B cell (primary cell): ENCODE data around the gene LEMD1. TPM values are rescaled to one million over a fixed set of nuclear protein-coding genes. Genes with fewer than 3 reads are reported as not detected.

Experiments
- ATAC-seq: fragments of 200-7000 bp; cut with Tn5 transposase; one replicate; pipeline ENCODE4 v1.10.0; 2021; ENCODE audit warnings: low read depth, mild to moderate bottlenecking, moderate number of reproducible peaks, moderate library complexity
- CTCF ChIA-PET: fragments of 350-600 bp; sonication (Branson Sonifier 250); formaldehyde crosslinking; loops from one replicate; lab custom pipeline; 2021; ENCODE audit warnings: antibody characterized with exemption, inconsistent platforms; lab: Charles Lee
- POLR2A ChIA-PET: fragments of 350-600 bp; sonication (Branson Sonifier 250); formaldehyde crosslinking; loops from one replicate; lab custom pipeline; 2021; ENCODE audit warnings: antibody characterized with exemption; lab: Charles Lee
- DNase-seq: peaks from one replicate; pipeline ENCODE4 v3.0.0; 2013
- H2AFZ ChIP-seq: 2 replicates; pipeline ENCODE4 v1.6.1; 2012; ENCODE audit warnings: mild to moderate bottlenecking, low read depth, low read length; ENCODE audit not compliant: insufficient read depth, poor library complexity, severe bottlenecking
- H3K27ac ChIP-seq, 2 donors: 1 replicate in 1 of 2; 2 replicates in 1 of 2; pipeline ENCODE4 v1.5.1; 2012 to 2013; ENCODE audit warnings: low read length in 2 of 2, mild to moderate bottlenecking in 2 of 2, moderate library complexity in 1 of 2
- H3K27me3 ChIP-seq, 4 experiments: fragments of 200-600 bp in 1 of 4; sonication (generic) in 1 of 4; replicated peaks in 1 of 4; 1 replicate in 2 of 4; 2 replicates in 2 of 4; pipeline versions ENCODE4 v1.6.1 to v1.7.0; 2013 to 2016; ENCODE audit warnings: low read length in 3 of 4, mild to moderate bottlenecking in 2 of 4, mixed read lengths in 1 of 4, moderate library complexity in 1 of 4; ENCODE audit not compliant: insufficient read depth in 4 of 4, control insufficient read depth in 3 of 4; ENCODE audit errors: control extremely low read depth in 1 of 4
- H3K36me3 ChIP-seq, 2 experiments: replicated peaks in 1 of 2; 1 replicate in 1 of 2; 2 replicates in 1 of 2; pipeline versions ENCODE4 v1.6.1 to v1.7.1; 2013; ENCODE audit warnings: low read length in 1 of 2; ENCODE audit not compliant: insufficient read depth in 2 of 2, control insufficient read depth in 1 of 2; ENCODE audit errors: control extremely low read depth in 1 of 2, extremely low read depth in 1 of 2
- H3K4me1 ChIP-seq, 2 donors: fragments of 200-600 bp in 1 of 2; sonication (generic) in 1 of 2; 1 replicate in 1 of 2; 2 replicates in 1 of 2; pipeline versions ENCODE4 v1.5.1 to v1.6.1; 2013 to 2017; ENCODE audit warnings: low read length in 2 of 2; ENCODE audit not compliant: control insufficient read depth in 2 of 2, insufficient read depth in 2 of 2
- H3K4me2 ChIP-seq: replicated peaks from 2 replicates; pipeline ENCODE3; 2012; ENCODE audit warnings: mild to moderate bottlenecking, low read depth, low read length; ENCODE audit not compliant: poor library complexity, severe bottlenecking
- H3K4me3 ChIP-seq, 5 experiments: fragments of 200-600 bp in 1 of 5; sonication (generic) in 1 of 5; 1 replicate in 3 of 5; 2 replicates in 2 of 5; pipeline versions ENCODE4 v1.5.1 to v1.7.0; 2011 to 2016; ENCODE audit warnings: low read length in 4 of 5, mild to moderate bottlenecking in 4 of 5, low read depth in 2 of 5, control low read depth in 1 of 5, moderate library complexity in 1 of 5; ENCODE audit not compliant: insufficient read depth in 1 of 5; ENCODE audit errors: control extremely low read depth in 1 of 5, extremely low read depth in 1 of 5
- H3K79me2 ChIP-seq: fragments of 200-600 bp; sonication (generic); one replicate; pipeline ENCODE4 v1.6.0; 2016; ENCODE audit warnings: low read length; ENCODE audit not compliant: control insufficient read depth, insufficient read depth
- H3K9ac ChIP-seq: fragments of 200-600 bp; sonication (generic); 2 replicates; pipeline ENCODE4 v1.6.1; 2017; ENCODE audit warnings: mild to moderate bottlenecking, low read length, moderate library complexity
- H3K9me3 ChIP-seq, 3 donors: one replicate each; pipeline versions ENCODE4 v1.6.1 to v1.7.1; 2013; ENCODE audit warnings: low read length in 2 of 3; ENCODE audit not compliant: control insufficient read depth in 2 of 3, insufficient read depth in 1 of 3; ENCODE audit errors: control extremely low read depth in 1 of 3
- H4K20me1 ChIP-seq: 2 replicates; pipeline ENCODE4 v1.6.0; 2012; ENCODE audit warnings: mild to moderate bottlenecking, low read length; ENCODE audit not compliant: insufficient read depth, control insufficient read depth, poor library complexity, severe bottlenecking
- H3K27ac Mint-ChIP-seq: one replicate; pipeline ENCODE4 v1.8.0; 2021; ENCODE audit warnings: mixed read lengths
- H3K27me3 Mint-ChIP-seq: one replicate; pipeline ENCODE4 v1.8.0; 2021; ENCODE audit warnings: mixed read lengths
- H3K4me1 Mint-ChIP-seq: one replicate; pipeline ENCODE4 v1.8.0; 2021; ENCODE audit warnings: mixed read lengths
- H3K4me3 Mint-ChIP-seq: one replicate; pipeline ENCODE4 v1.8.0; 2021; ENCODE audit warnings: mixed read lengths
- H3K9me3 Mint-ChIP-seq: one replicate; pipeline ENCODE4 v1.8.0; 2022; ENCODE audit warnings: mixed read lengths; ENCODE audit not compliant: insufficient read depth
- EZH2 ChIP-seq: IDR thresholded peaks from 2 replicates; pipeline ENCODE4 v1.6.1; 2012; ENCODE audit warnings: borderline replicate concordance, low read depth, mild to moderate bottlenecking, moderate library complexity, low read length; ENCODE audit not compliant: insufficient read depth, poor library complexity, severe bottlenecking
- WGBS: methylation state at CpG from one replicate; pipeline ENCODE4 v1.1.5; 2013; ENCODE audit warnings: missing lambda C conversion rate; ENCODE audit not compliant: insufficient coverage; 5-methylcytosine and 5-hydroxymethylcytosine counted together
- intact Hi-C: fragments of 100-400 bp; cut with micrococcal nuclease; formaldehyde crosslinking; loops from one replicate; pipeline ENCODE4 v1.10.0; 2022
- polyA plus RNA-seq: library from polyadenylated mRNA; depleted of rRNA; stranded (reverse); fragments of >200 nt; gene quantifications from 2 replicates; pipeline ENCODE4 v1.2.3, GENCODE V29; 2012
- total RNA-seq, 2 donors: library from RNA; stranded (reverse); fragments of 120-200 nt in 1 of 2; gene quantifications; 1 replicate in 1 of 2; 2 replicates in 1 of 2; pipeline versions ENCODE4 v1.2.3 to v1.2.4, GENCODE V29; 2013 to 2022
- TF ChIP-seq, protein P1 (sequence below): fragments of 200-600 bp; IDR thresholded peaks from one replicate; pipeline ENCODE4 v1.8.0; 2022; ENCODE audit warnings: antibody characterized with exemption, mild to moderate bottlenecking

Gene LEMD1
- total and polyA plus RNA-seq, 2 donors (not counting 1 experiment from before 2014, with no cell fraction given) = 0.57 TPM; not detected in 1

DNA sequence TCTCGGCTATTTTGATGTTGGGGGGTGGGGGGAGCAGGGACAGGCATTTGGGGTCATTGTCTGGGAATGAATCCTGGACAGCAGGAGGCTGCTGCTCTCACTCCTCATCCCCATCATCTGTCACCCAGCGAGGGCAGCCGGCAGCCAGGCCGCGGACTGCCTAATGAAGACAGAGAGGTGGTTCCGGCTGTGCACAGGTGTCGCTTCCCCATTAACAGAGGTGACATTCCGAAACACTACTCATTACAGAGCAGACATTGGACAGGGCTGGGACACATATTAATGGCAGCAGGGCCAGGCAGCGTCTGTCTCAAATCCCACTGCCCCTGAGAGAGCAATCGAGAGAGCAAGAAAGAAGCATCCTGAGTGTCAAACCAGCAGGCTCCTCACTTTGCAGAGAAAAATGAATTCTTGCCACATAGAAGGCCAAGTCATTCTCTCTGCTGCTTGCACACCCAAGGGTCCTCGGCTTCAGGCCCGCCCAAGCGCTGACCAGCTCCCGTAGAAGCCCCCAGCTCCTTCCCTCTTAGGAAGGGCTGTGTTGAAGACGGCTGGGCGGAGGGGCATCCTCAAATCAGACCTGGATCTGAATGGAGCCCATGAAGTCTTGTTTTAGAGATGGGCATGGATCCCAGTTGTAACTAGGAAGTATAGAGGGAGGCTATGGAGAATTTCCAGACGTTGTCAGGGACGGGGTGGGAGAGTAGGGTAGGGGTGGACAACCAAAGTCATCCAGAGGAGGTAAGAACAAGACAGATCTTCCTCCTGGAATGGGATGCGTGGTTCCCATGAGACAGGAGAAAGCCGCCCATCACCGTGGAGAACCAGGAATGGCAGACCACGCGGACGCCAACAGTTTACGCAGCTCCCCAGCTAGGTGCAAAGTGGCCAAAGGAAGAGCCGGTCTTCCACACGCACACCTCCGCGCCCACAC lies 8.2 kb upstream of the LEMD1 start:
- TF ChIP-seq, protein P1, sequence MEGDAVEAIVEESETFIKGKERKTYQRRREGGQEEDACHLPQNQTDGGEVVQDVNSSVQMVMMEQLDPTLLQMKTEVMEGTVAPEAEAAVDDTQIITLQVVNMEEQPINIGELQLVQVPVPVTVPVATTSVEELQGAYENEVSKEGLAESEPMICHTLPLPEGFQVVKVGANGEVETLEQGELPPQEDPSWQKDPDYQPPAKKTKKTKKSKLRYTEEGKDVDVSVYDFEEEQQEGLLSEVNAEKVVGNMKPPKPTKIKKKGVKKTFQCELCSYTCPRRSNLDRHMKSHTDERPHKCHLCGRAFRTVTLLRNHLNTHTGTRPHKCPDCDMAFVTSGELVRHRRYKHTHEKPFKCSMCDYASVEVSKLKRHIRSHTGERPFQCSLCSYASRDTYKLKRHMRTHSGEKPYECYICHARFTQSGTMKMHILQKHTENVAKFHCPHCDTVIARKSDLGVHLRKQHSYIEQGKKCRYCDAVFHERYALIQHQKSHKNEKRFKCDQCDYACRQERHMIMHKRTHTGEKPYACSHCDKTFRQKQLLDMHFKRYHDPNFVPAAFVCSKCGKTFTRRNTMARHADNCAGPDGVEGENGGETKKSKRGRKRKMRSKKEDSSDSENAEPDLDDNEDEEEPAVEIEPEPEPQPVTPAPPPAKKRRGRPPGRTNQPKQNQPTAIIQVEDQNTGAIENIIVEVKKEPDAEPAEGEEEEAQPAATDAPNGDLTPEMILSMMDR = no peak
- TF ChIP-seq EZH2 = no peak
- POLR2A ChIA-PET = interaction anchor here (0.6 kb wide), 1 partner anchor 9 kb away, joined by 14 read pairs; no protein-coding TSS in a partner anchor
- H4K20me1 ChIP-seq = no peaks in the 10 kb centered on the region
- WGBS = 67% methylated on average over 27 of the region's 29 CpGs
- no peaks in the 10 kb centered on the region for H3K79me2 ChIP-seq
- Mint-ChIP-seq H3K4me1 (peaks cover 32% of the 10 kb centered on the region), H3K27ac (peak overlapping the region; percentile 24), H3K4me3 (peak overlapping the region; percentile 80), H3K9me3 (no peaks in the 10 kb centered on the region), H3K27me3 (no peaks in the 10 kb centered on the region)
- no peaks in the 10 kb centered on the region for H3K9me3 ChIP-seq
- H3K27ac ChIP-seq = peak overlapping the region; percentile 4 to 43
- H3K4me1 ChIP-seq = peaks cover 17 to 25% of the 10 kb centered on the region in 2 donors
- no peak for ATAC-seq
- no peak for DNase-seq
- H3K4me3 ChIP-seq = peak overlapping the region in 4 of 5 experiments; percentile 34 to 54 (median 49)
- intact Hi-C loops = loop anchor here (1.0 to 2.0 kb wide), 2 partner anchors 55 to 75 kb away; no protein-coding TSS in a partner anchor
- H3K36me3 ChIP-seq = no peaks in the 10 kb centered on the region
- H3K27me3 ChIP-seq = peaks cover 0 to 3% (median 0%) of the 10 kb centered on the region in 4 experiments
- peak overlapping the region; percentile 74 for H2AFZ ChIP-seq
- CTCF ChIA-PET = interaction anchor here (0.8 to 17.1 kb wide), 11 partner anchors 12 to 157 kb away, joined by 4 to 134 read pairs (median 11); no protein-coding TSS in a partner anchor
- peak overlapping the region; percentile 58 for H3K9ac ChIP-seq
- peak overlapping the region; percentile 83 for H3K4me2 ChIP-seq
